Stimulated activated CD4-positive, alpha-beta T cell treated with anti-CD3 and anti-CD28 coated beads, Interleukin-4, amount 100 ng/mL, for 4 hours (primary cell): ENCODE measurements around the gene RPS15.

ENCODE experiments used
- DNase-seq, 2 experiments: peaks; one replicate each; pipeline ENCODE4 v3.0.0-alpha.2; 2020

RPS15 gene

GRCh38 chr19:1455336-1456120 is 17.3 kb downstream of the RPS15 start:
- DNase-seq, result no peak

GRCh38 chr19:1456121-1456900 is 18.1 kb downstream of the RPS15 start:
- no peak for DNase-seq

GRCh38 chr19:1457031-1457739 is 19.0 kb downstream of the RPS15 start:
- no peak for DNase-seq

- no peak for DNase-seq
These were observed 19.7 kb downstream of the RPS15 start for GRCh38 chr19:1457892-1458291.

- DNase-seq, result no peak
These were observed 21.3 kb downstream of the RPS15 start for GRCh38 chr19:1459479-1459878.

GRCh38 chr19:1460033-1460995 is 22.1 kb downstream of the RPS15 start:
- DNase-seq, result no peak

- no peak for DNase-seq
These were observed 23.7 kb downstream of the RPS15 start for GRCh38 chr19:1461862-1462261.

- DNase-seq, result no peak
These were observed 27.2 kb downstream of the RPS15 start for GRCh38 chr19:1465191-1466016.

- no peak for DNase-seq
These were observed 27.8 kb downstream of the RPS15 start for GRCh38 chr19:1466018-1466460.

GRCh38 chr19:1466461-1467214 is 28.4 kb downstream of the RPS15 start:
- DNase-seq, result no peak

GRCh38 chr19:1467215-1467489 is 29.0 kb downstream of the RPS15 start:
- no peak for DNase-seq

GRCh38 chr19:1467490-1468273 is 29.5 kb downstream of the RPS15 start:
- no peak for DNase-seq

- DNase-seq, result no peak
These were observed 30.2 kb downstream of the RPS15 start for GRCh38 chr19:1468274-1468820.

- DNase-seq, result peak in 1 of 2 experiments; percentile 55
These were observed 30.6 kb downstream of the RPS15 start for GRCh38 chr19:1468821-1469254.

- peak in 1 of 2 experiments; percentile 35 for DNase-seq
These were observed 31.3 kb downstream of the RPS15 start for GRCh38 chr19:1469255-1470054.

GRCh38 chr19:1470055-1470304 is 31.8 kb downstream of the RPS15 start:
- no peak for DNase-seq

GRCh38 chr19:1470305-1471009 is 32.3 kb downstream of the RPS15 start:
- DNase-seq, result peak; percentile 73 to 75

- DNase-seq, result no peak
These were observed 32.9 kb downstream of the RPS15 start for GRCh38 chr19:1471010-1471514.
